ENCODE measurements around the gene CDK17.

CDK17 gene

DNA sequence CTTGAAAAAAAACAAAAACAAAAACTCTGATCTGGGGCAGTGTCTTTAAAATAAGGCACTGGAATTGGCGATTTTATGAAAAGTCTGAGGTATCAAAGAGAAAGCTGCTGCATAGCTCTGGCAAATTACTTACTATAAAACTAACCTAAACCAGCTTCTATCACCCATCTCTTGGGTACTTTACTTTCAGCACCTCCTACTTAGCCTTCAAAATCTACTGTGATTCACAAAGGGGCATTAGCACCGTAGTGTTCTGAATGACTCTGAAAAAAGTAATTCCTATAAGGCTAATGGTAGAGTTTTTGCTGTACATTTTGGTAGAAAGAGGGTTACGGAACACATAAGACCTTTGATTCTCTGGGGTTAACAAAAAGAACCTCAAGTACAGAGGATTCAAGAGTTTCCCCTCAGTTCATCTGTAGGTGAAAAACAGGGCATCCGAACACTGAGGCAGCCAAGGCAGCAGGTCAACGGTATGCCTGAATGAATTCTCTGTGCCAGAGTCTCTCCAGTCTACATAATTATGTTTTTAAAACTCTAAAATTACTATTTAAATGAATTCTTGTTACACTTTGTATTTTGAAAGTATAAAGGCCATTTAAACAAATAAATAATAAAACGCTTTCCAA, 104.6 kb downstream of the CDK17 start:
- no peak for ATAC-seq
- no peak for TF ChIP-seq BACH2 (CRISPR knock-in tag; IDR thresholded peaks at IDR 0.05; ENCODE audit: borderline replicate concordance)
- TF ChIP-seq ZNF70 (CRISPR knock-in tag; IDR thresholded peaks at IDR 0.05) = no peak
- TF ChIP-seq, protein P1, sequence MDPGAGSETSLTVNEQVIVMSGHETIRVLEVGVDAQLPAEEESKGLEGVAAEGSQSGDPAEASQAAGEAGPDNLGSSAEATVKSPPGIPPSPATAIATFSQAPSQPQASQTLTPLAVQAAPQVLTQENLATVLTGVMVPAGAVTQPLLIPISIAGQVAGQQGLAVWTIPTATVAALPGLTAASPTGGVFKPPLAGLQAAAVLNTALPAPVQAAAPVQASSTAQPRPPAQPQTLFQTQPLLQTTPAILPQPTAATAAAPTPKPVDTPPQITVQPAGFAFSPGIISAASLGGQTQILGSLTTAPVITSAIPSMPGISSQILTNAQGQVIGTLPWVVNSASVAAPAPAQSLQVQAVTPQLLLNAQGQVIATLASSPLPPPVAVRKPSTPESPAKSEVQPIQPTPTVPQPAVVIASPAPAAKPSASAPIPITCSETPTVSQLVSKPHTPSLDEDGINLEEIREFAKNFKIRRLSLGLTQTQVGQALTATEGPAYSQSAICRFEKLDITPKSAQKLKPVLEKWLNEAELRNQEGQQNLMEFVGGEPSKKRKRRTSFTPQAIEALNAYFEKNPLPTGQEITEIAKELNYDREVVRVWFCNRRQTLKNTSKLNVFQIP (CRISPR knock-in tag; IDR thresholded peaks at IDR 0.05; ENCODE audit: borderline replicate concordance, low read depth) = no peak
- TF ChIP-seq CSDC2 (CRISPR knock-in tag; IDR thresholded peaks at IDR 0.05) = no peak
- no peak for TF ChIP-seq TCF4 (CRISPR knock-in tag; IDR thresholded peaks at IDR 0.05; ENCODE audit: borderline replicate concordance)
- TF ChIP-seq, protein P2, sequence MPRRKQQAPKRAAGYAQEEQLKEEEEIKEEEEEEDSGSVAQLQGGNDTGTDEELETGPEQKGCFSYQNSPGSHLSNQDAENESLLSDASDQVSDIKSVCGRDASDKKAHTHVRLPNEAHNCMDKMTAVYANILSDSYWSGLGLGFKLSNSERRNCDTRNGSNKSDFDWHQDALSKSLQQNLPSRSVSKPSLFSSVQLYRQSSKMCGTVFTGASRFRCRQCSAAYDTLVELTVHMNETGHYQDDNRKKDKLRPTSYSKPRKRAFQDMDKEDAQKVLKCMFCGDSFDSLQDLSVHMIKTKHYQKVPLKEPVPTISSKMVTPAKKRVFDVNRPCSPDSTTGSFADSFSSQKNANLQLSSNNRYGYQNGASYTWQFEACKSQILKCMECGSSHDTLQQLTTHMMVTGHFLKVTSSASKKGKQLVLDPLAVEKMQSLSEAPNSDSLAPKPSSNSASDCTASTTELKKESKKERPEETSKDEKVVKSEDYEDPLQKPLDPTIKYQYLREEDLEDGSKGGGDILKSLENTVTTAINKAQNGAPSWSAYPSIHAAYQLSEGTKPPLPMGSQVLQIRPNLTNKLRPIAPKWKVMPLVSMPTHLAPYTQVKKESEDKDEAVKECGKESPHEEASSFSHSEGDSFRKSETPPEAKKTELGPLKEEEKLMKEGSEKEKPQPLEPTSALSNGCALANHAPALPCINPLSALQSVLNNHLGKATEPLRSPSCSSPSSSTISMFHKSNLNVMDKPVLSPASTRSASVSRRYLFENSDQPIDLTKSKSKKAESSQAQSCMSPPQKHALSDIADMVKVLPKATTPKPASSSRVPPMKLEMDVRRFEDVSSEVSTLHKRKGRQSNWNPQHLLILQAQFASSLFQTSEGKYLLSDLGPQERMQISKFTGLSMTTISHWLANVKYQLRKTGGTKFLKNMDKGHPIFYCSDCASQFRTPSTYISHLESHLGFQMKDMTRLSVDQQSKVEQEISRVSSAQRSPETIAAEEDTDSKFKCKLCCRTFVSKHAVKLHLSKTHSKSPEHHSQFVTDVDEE (CRISPR knock-in tag; IDR thresholded peaks at IDR 0.05) = no peak
- no peak for TF ChIP-seq GLIS3 (CRISPR knock-in tag; IDR thresholded peaks at IDR 0.05)
- TF ChIP-seq ARNTL (CRISPR knock-in tag; IDR thresholded peaks at IDR 0.05; ENCODE audit: borderline replicate concordance, low read depth) = no peak
- TF ChIP-seq OSR1 (CRISPR knock-in tag; IDR thresholded peaks at IDR 0.05) = no peak
- no peak for TF ChIP-seq ZFP30 (CRISPR knock-in tag; IDR thresholded peaks at IDR 0.05)
- TF ChIP-seq ZNF565 (CRISPR knock-in tag; conservative IDR thresholded peaks at IDR 0.05; ENCODE audit: low read depth) = no peak
- no peak for TF ChIP-seq ZNF8 (CRISPR knock-in tag; IDR thresholded peaks at IDR 0.05)
- TF ChIP-seq, protein P3, sequence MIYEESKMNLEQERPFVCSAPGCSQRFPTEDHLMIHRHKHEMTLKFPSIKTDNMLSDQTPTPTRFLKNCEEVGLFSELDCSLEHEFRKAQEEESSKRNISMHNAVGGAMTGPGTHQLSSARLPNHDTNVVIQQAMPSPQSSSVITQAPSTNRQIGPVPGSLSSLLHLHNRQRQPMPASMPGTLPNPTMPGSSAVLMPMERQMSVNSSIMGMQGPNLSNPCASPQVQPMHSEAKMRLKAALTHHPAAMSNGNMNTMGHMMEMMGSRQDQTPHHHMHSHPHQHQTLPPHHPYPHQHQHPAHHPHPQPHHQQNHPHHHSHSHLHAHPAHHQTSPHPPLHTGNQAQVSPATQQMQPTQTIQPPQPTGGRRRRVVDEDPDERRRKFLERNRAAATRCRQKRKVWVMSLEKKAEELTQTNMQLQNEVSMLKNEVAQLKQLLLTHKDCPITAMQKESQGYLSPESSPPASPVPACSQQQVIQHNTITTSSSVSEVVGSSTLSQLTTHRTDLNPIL (CRISPR knock-in tag; IDR thresholded peaks at IDR 0.05; ENCODE audit: low read depth) = no peak
- TF ChIP-seq ISL1 (CRISPR knock-in tag; IDR thresholded peaks at IDR 0.05) = no peak

DNA sequence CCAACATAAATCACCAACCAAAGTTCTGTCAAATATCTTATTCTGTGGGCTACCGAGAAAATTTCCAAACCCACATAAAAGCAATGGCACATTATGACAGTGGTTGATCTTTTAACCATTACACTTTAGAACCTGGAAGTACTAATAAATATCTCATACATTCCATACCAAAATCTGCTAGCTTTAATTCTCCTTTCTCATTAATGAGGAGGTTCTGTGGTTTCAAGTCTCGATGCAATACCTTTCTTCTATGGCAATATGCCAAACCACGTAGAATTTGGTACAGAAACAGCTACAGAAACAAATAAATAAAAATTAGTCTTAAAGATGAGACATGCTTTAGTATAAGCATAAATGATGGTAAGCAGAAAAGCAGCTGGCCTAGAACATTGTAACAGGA, 105.4 kb downstream of the CDK17 start:
- TF ChIP-seq ISL1 (CRISPR knock-in tag; IDR thresholded peaks at IDR 0.05) = no peak
- no peak for TF ChIP-seq ZNF70 (CRISPR knock-in tag; IDR thresholded peaks at IDR 0.05)
- no peak for TF ChIP-seq PPARA (CRISPR knock-in tag; IDR thresholded peaks at IDR 0.05; ENCODE audit: borderline replicate concordance)
- TF ChIP-seq ARNTL (CRISPR knock-in tag; IDR thresholded peaks at IDR 0.05; ENCODE audit: borderline replicate concordance, low read depth) = no peak
- TF ChIP-seq ZFP3 (CRISPR knock-in tag; IDR thresholded peaks at IDR 0.05) = no peak
- TF ChIP-seq ZNF8 (CRISPR knock-in tag; IDR thresholded peaks at IDR 0.05) = no peak
- TF ChIP-seq RARB (CRISPR knock-in tag; IDR thresholded peaks at IDR 0.05) = no peak
- no peak for TF ChIP-seq ESRRG (CRISPR knock-in tag; IDR thresholded peaks at IDR 0.05)
- TF ChIP-seq OSR1 (CRISPR knock-in tag; IDR thresholded peaks at IDR 0.05) = no peak
- no peak for ATAC-seq

GRCh38 chr12:96293093-96293492, 107.1 kb downstream of the CDK17 start:
- ATAC-seq = no peak

More at GRCh38 chr12:96293093-96293492, 107.1 kb downstream of the CDK17 start:
- TF ChIP-seq, protein P4, sequence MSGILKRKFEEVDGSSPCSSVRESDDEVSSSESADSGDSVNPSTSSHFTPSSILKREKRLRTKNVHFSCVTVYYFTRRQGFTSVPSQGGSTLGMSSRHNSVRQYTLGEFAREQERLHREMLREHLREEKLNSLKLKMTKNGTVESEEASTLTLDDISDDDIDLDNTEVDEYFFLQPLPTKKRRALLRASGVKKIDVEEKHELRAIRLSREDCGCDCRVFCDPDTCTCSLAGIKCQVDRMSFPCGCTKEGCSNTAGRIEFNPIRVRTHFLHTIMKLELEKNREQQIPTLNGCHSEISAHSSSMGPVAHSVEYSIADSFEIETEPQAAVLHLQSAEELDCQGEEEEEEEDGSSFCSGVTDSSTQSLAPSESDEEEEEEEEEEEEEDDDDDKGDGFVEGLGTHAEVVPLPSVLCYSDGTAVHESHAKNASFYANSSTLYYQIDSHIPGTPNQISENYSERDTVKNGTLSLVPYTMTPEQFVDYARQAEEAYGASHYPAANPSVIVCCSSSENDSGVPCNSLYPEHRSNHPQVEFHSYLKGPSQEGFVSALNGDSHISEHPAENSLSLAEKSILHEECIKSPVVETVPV (CRISPR knock-in tag; IDR thresholded peaks at IDR 0.05) = no peak
- no peak for TF ChIP-seq SNAI2 (CRISPR knock-in tag; IDR thresholded peaks at IDR 0.05)
- TF ChIP-seq PATZ1 (CRISPR knock-in tag; IDR thresholded peaks at IDR 0.05; ENCODE audit: borderline replicate concordance) = no peak
- TF ChIP-seq BACH2 (CRISPR knock-in tag; IDR thresholded peaks at IDR 0.05; ENCODE audit: borderline replicate concordance) = no peak
- no peak for TF ChIP-seq ZC3H10 (CRISPR knock-in tag; IDR thresholded peaks at IDR 0.05)
- no peak for TF ChIP-seq OSR1 (CRISPR knock-in tag; IDR thresholded peaks at IDR 0.05)
- TF ChIP-seq, protein P1 (CRISPR knock-in tag; IDR thresholded peaks at IDR 0.05; ENCODE audit: borderline replicate concordance, low read depth) = no peak
- TF ChIP-seq ESRRG (CRISPR knock-in tag; IDR thresholded peaks at IDR 0.05) = no peak
